ENCODE results near the gene CRYBG3. TPM values are rescaled to one million over a fixed set of nuclear protein-coding genes. Genes with fewer than 3 reads are reported as not detected.

The CRYBG3 gene
- total RNA-seq, 1 donor from 2014 or later, result 6.5 TPM

- Mint-ChIP-seq H3K9me3 (no peaks in the 10 kb centered on the region), H3K36me3 (ENCODE audit: low read depth) (peaks cover 8% of the 10 kb centered on the region), H3K27ac (ENCODE audit: unreplicated experiment) (no peak overlapping the region), H3K4me1 (peaks cover 12% of the 10 kb centered on the region), H3K4me3 (no peak overlapping the region), H3K27me3 (ENCODE audit: low read depth) (no peaks in the 10 kb centered on the region)
- DNase-seq (ENCODE audit: low read depth, low spot score), result no peak
- TF ChIP-seq CTCF (conservative IDR thresholded peaks at IDR 0.05), result no peak
Measured at GRCh38 chr3:97957617-97958311, 136.0 kb downstream of the CRYBG3 start.

DNA sequence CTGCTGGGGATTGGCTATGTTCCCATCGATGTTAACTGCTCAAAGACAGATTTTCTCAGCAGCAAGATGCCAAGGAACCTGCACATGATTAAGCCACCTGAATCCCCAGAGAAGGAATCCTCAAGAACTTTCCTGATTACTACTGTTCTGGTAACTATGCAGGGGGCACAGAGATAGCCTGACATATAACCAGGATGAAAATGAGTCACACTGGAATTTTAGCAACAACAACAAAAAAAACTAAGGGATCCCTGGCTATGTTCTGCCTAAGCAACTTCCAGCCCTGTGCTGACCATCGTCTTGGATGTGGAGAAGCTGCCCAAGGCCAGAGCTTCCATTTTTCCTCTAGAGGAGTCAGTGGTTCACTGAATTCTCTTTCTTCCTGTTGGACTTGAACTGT lies 136.6 kb downstream of the CRYBG3 start:
- H3K4me3 Mint-ChIP-seq, result no peak overlapping the region
- no peak overlapping the region for H3K27ac Mint-ChIP-seq (ENCODE audit: unreplicated experiment)
- H3K4me1 Mint-ChIP-seq, result peaks cover 12% of the 10 kb centered on the region
- TF ChIP-seq CTCF (conservative IDR thresholded peaks at IDR 0.05), result no peak
- H3K27me3 Mint-ChIP-seq (ENCODE audit: low read depth), result no peaks in the 10 kb centered on the region
- H3K9me3 Mint-ChIP-seq, result no peaks in the 10 kb centered on the region
- no peak for DNase-seq (ENCODE audit: low read depth, low spot score)
- peaks cover 5% of the 10 kb centered on the region for H3K36me3 Mint-ChIP-seq (ENCODE audit: low read depth)

GRCh38 chr3:97958796-97959195 lies 137.0 kb downstream of the CRYBG3 start:
- Mint-ChIP-seq H3K27ac (ENCODE audit: unreplicated experiment) (no peak overlapping the region), H3K4me1 (peaks cover 12% of the 10 kb centered on the region), H3K9me3 (no peaks in the 10 kb centered on the region), H3K4me3 (no peak overlapping the region), H3K36me3 (ENCODE audit: low read depth) (peaks cover 5% of the 10 kb centered on the region), H3K27me3 (ENCODE audit: low read depth) (no peaks in the 10 kb centered on the region)
- no peak for TF ChIP-seq CTCF (conservative IDR thresholded peaks at IDR 0.05)
- no peak for DNase-seq (ENCODE audit: low read depth, low spot score)

GRCh38 chr3:97959872-97960271 lies 138.1 kb downstream of the CRYBG3 start:
- peaks cover 12% of the 10 kb centered on the region for H3K4me1 Mint-ChIP-seq
- no peak for DNase-seq (ENCODE audit: low read depth, low spot score)
- no peaks in the 10 kb centered on the region for H3K27me3 Mint-ChIP-seq (ENCODE audit: low read depth)
- H3K9me3 Mint-ChIP-seq, result no peaks in the 10 kb centered on the region
- no peak overlapping the region for H3K27ac Mint-ChIP-seq (ENCODE audit: unreplicated experiment)
- H3K36me3 Mint-ChIP-seq (ENCODE audit: low read depth), result peaks cover 3% of the 10 kb centered on the region
- TF ChIP-seq CTCF (conservative IDR thresholded peaks at IDR 0.05), result no peak
- H3K4me3 Mint-ChIP-seq, result no peak overlapping the region

- no peak overlapping the region for H3K4me3 Mint-ChIP-seq
- no peaks in the 10 kb centered on the region for H3K27me3 Mint-ChIP-seq (ENCODE audit: low read depth)
- peaks cover 12% of the 10 kb centered on the region for H3K4me1 Mint-ChIP-seq
- peaks cover 3% of the 10 kb centered on the region for H3K36me3 Mint-ChIP-seq (ENCODE audit: low read depth)
- TF ChIP-seq CTCF (conservative IDR thresholded peaks at IDR 0.05), result no peak
- H3K27ac Mint-ChIP-seq (ENCODE audit: unreplicated experiment), result no peak overlapping the region
- no peak for DNase-seq (ENCODE audit: low read depth, low spot score)
- no peaks in the 10 kb centered on the region for H3K9me3 Mint-ChIP-seq
Measured at GRCh38 chr3:97960551-97960950, 138.7 kb downstream of the CRYBG3 start.
